Stimulated activated CD8-positive, alpha-beta memory T cell treated with anti-CD3 and anti-CD28 coated beads, Interleukin-4, amount 100 ng/mL, for 48 hours (primary cell): ENCODE results near the gene ZFHX3.

ENCODE experiments used
- DNase-seq: peaks from one replicate; pipeline ENCODE4 v3.0.0-alpha.2; 2020

The ZFHX3 gene

GRCh38 chr16:72894293-72895151, 153.4 kb downstream of the ZFHX3 start:
- no peak for DNase-seq

- DNase-seq = no peak
Observed at GRCh38 chr16:72891291-72892227, 156.4 kb downstream of the ZFHX3 start.

- DNase-seq = no peak
Observed at GRCh38 chr16:72890587-72890986, 157.3 kb downstream of the ZFHX3 start.

- DNase-seq = no peak
Observed at GRCh38 chr16:72889616-72890582, 158.0 kb downstream of the ZFHX3 start.

- DNase-seq = no peak
Observed at GRCh38 chr16:72887537-72887936, 160.4 kb downstream of the ZFHX3 start.

DNA sequence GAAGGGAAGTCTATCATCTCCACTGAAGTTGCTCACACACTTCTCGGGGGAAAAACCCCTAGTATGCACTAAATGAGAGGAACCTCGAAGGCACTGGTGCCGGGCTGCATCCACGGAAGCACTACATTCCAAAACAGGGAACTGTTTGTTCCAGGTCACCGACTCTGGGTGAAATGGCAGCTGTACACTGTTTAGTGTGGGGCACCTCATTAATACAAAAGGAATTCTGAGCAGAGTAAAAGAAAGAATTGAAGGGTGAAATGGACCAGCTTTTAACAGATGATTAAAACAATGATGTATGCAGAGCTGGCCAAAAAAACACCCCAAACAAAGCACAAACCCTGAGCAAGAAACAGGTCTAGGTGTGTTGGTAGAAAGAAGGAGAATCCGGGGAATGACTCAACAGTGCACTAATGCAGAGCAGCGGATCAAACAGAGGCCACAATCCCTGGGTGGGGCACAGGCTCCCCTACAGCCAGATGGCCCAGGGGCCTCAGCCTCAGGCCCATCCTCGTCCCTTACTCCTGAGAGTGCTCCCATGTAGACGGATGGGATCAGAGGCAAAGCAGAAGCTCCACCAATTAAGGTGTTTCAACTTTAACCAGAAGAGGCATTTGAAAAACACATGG, 161.5 kb downstream of the ZFHX3 start:
- no peak for DNase-seq

- DNase-seq = no peak
Observed at GRCh38 chr16:72884573-72884972, 163.4 kb downstream of the ZFHX3 start.

GRCh38 chr16:72884037-72884436, 163.9 kb downstream of the ZFHX3 start:
- DNase-seq = no peak

DNA sequence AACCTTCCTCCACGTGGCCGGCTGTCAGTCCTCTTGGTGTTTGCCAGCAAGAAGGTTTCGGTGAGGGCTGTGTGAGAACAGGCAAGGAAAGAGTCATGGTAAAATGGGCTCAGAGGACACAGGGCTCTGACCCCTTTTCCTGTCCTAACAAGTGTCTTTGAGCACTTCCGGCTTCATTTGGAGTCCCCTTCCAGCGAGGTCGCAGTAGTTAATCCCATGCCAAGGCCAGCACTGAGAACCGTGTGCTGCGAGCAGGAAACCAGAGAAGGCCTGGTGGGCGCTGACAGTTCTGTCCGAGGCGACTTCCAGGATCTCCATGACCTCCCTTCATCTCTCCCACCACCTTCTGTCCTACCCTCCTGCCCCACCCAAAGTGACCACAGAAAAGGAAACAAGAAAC, 168.1 kb downstream of the ZFHX3 start:
- DNase-seq = no peak

- no peak for DNase-seq
Observed at GRCh38 chr16:72878301-72879269, 169.3 kb downstream of the ZFHX3 start.

- no peak for DNase-seq
Observed at GRCh38 chr16:72877374-72878028, 170.4 kb downstream of the ZFHX3 start.

GRCh38 chr16:72876981-72877373, 171.0 kb downstream of the ZFHX3 start:
- DNase-seq = no peak

- peak; percentile 30 for DNase-seq
Observed at GRCh38 chr16:72876221-72876620, 171.7 kb downstream of the ZFHX3 start.

- DNase-seq = no peak
Observed at GRCh38 chr16:72875291-72876031, 172.5 kb downstream of the ZFHX3 start.

DNA sequence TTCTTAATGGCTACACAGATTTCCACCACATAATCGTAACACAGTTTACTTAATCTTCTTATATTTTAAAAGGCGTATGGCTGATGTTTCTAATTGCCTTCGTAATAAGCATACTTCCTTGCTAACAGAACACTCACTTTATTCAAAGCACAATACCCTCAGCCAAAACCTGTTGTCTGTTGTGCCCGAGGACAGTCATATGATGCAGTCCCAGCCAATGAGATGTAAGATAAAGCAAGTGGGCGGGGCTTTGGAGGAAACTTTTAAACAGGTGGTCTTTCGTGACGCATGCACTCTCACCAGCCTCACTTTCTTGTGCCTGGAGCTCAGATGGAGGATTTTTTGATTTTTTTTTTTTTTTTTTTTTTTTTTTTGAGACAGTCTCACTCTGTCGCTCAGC, 174.1 kb downstream of the ZFHX3 start:
- DNase-seq = no peak

DNA sequence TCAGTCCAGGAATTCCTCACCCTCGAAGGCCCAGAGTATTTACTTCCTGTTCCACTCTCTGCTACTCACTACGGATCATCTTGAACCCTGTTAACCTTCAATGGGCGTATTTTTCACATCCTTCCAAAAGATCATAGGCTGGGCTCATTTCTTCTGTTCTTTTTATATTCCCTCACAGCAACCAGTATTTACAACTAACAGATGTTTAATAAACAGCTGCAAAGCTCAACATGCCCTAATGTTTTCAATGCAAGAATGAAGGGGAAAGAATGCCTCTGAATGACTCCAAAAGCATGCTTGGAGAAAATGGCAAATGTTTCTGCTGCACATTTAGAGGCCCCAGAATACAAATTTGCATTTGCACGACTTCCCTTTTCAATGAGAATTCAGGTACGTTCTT, 174.9 kb downstream of the ZFHX3 start:
- no peak for DNase-seq

GRCh38 chr16:72865835-72866234, 182.1 kb downstream of the ZFHX3 start:
- DNase-seq = no peak

DNA sequence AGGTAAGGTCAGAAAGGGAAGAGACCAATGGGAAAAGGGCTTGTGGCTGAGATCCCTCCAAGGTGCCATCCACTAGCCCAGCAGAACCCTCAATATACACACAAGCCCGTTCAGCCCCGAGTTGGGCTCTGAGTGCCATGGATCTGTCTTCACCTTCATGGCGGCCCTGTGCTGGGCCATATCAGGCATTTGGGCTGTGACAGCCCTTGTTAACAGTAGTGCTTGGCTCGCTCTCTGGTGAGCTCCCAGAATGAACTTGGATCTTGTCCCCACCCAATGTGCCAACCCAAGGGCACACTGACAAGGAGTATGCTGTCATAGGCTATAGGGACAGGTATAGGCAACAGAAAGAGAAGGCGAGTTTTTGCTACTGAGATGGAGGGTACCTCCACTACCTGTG, 182.7 kb downstream of the ZFHX3 start:
- no peak for DNase-seq

- no peak for DNase-seq
Observed at GRCh38 chr16:72864130-72864833, 183.6 kb downstream of the ZFHX3 start.
